SHP77 (cell line): ENCODE results near the gene FERD3L.

Experiments
- DNase-seq, 2 experiments: peaks; one replicate each; lab custom pipeline; 2025; lab: John Stamatoyannopoulos, UW

The FERD3L gene

GRCh38 chr7:19117091-19117869 is 27.9 kb downstream of the FERD3L start, which contains the start of gene TWIST1:
Gene TWIST1 (minus strand): TSS chr7:19117636. CDS start chr7:19117321, 315 bp downstream.
- peak; percentile 26 to 64 for DNase-seq

GRCh38 chr7:19116121-19117090 is 28.8 kb downstream of the FERD3L start:
- peak in 1 of 2 experiments; percentile 58 for DNase-seq

GRCh38 chr7:19114551-19114855 is 30.7 kb downstream of the FERD3L start:
- DNase-seq = no peak

GRCh38 chr7:19113855-19114550 is 31.2 kb downstream of the FERD3L start:
- DNase-seq = no peak

GRCh38 chr7:19113002-19113350 is 32.2 kb downstream of the FERD3L start:
- DNase-seq = no peak

GRCh38 chr7:19112274-19113001 is 32.8 kb downstream of the FERD3L start:
- DNase-seq = no peak

- no peak for DNase-seq
Measured at GRCh38 chr7:19111474-19112273, 33.5 kb downstream of the FERD3L start.

- no peak for DNase-seq
Measured at GRCh38 chr7:19110776-19111175, 34.4 kb downstream of the FERD3L start.

- DNase-seq = no peak
Measured at GRCh38 chr7:19110026-19110730, 35.0 kb downstream of the FERD3L start.

GRCh38 chr7:19109000-19109946 is 35.9 kb downstream of the FERD3L start:
- no peak for DNase-seq

- no peak for DNase-seq
Measured at GRCh38 chr7:19107356-19108146, 37.7 kb downstream of the FERD3L start.

GRCh38 chr7:19107081-19107355 is 38.2 kb downstream of the FERD3L start:
- DNase-seq = no peak

- no peak for DNase-seq
Measured at GRCh38 chr7:19106241-19107080, 38.8 kb downstream of the FERD3L start.

GRCh38 chr7:19105546-19105945 is 39.7 kb downstream of the FERD3L start:
- no peak for DNase-seq

GRCh38 chr7:19104811-19105210 is 40.4 kb downstream of the FERD3L start:
- DNase-seq = no peak

- DNase-seq = no peak
Measured at GRCh38 chr7:19102884-19103283, 42.3 kb downstream of the FERD3L start.

- DNase-seq = no peak
Measured at GRCh38 chr7:19101909-19102308, 43.3 kb downstream of the FERD3L start.

GRCh38 chr7:19101472-19101871 is 43.7 kb downstream of the FERD3L start:
- no peak for DNase-seq
